H9 (cell line): Measurements from ENCODE around the gene RBM18. TPM values are rescaled to one million over a fixed set of nuclear protein-coding genes. Genes with fewer than 3 reads are reported as not detected.
A peak's percentile ranks its signal among the peaks of the same experiment; 100 is the strongest.

ENCODE experiments used
- DNase-seq: peaks from one replicate; pipeline ENCODE4 v3.0.0-alpha.2; 2017
- H2AFZ ChIP-seq: one replicate; pipeline ENCODE4 v1.6.1; 2013; ENCODE audit warnings: mild to moderate bottlenecking, low read length, control low read depth, moderate library complexity
- H2AK5ac ChIP-seq: 2 replicates; pipeline ENCODE4 v1.6.1; 2013; ENCODE audit warnings: low read length, control low read depth, mixed read lengths; ENCODE audit not compliant: insufficient read length
- H2BK120ac ChIP-seq: one replicate; pipeline ENCODE4 v1.6.1; 2013; ENCODE audit warnings: low read depth, mild to moderate bottlenecking, low read length, control low read depth, inconsistent platforms; ENCODE audit not compliant: poor library complexity, severe bottlenecking
- H2BK12ac ChIP-seq: 2 replicates; pipeline ENCODE4 v1.6.1; 2013; ENCODE audit warnings: low read length, control low read depth, mixed read lengths, low read depth; ENCODE audit not compliant: insufficient read length
- H2BK15ac ChIP-seq: 2 replicates; pipeline ENCODE4 v1.6.1; 2013; ENCODE audit warnings: low read depth, low read length, control low read depth
- H2BK20ac ChIP-seq: one replicate; pipeline ENCODE4 v1.6.1; 2013; ENCODE audit warnings: low read depth, mild to moderate bottlenecking, low read length, control low read depth, inconsistent platforms; ENCODE audit not compliant: poor library complexity, severe bottlenecking
- H2BK5ac ChIP-seq: 2 replicates; pipeline ENCODE4 v1.6.1; 2013; ENCODE audit warnings: low read length, control low read depth, mixed read lengths; ENCODE audit not compliant: insufficient read length
- H3K14ac ChIP-seq: 2 replicates; pipeline ENCODE4 v1.6.1; 2013; ENCODE audit warnings: low read length, control low read depth; ENCODE audit not compliant: insufficient read depth
- H3K18ac ChIP-seq: 2 replicates; pipeline ENCODE4 v1.6.1; 2013; ENCODE audit warnings: low read depth, mild to moderate bottlenecking, mixed read lengths, low read length, control low read depth; ENCODE audit not compliant: insufficient read length
- H3K23ac ChIP-seq: 2 replicates; pipeline ENCODE4 v1.6.1; 2013; ENCODE audit warnings: low read length, control low read depth, mixed read lengths, low read depth; ENCODE audit not compliant: insufficient read length
- H3K23me2 ChIP-seq: 2 replicates; pipeline ENCODE4 v1.6.1; 2013; ENCODE audit warnings: low read depth, mild to moderate bottlenecking, mixed read lengths, low read length, control low read depth; ENCODE audit not compliant: insufficient read length, poor library complexity, severe bottlenecking
- H3K27ac ChIP-seq: 2 replicates; pipeline ENCODE4 v1.5.1; 2013; ENCODE audit warnings: low read length, control low read depth, mixed read lengths, low read depth; ENCODE audit not compliant: insufficient read length
- H3K27me3 ChIP-seq: 2 replicates; pipeline ENCODE4 v1.6.1; 2013; ENCODE audit warnings: low read length, control low read depth, inconsistent platforms; ENCODE audit not compliant: insufficient read depth
- H3K4ac ChIP-seq: 2 replicates; pipeline ENCODE4 v1.6.1; 2013; ENCODE audit warnings: low read depth, mild to moderate bottlenecking, control low read depth, inconsistent platforms, low read length, moderate library complexity
- H3K4me1 ChIP-seq: 2 replicates; pipeline ENCODE4 v1.6.1; 2013; ENCODE audit warnings: low read length, control low read depth, inconsistent platforms; ENCODE audit not compliant: insufficient read depth
- H3K4me2 ChIP-seq: 2 replicates; pipeline ENCODE4 v1.6.1; 2013; ENCODE audit warnings: low read length, control low read depth, mixed read lengths; ENCODE audit not compliant: insufficient read length, insufficient read depth
- H3K56ac ChIP-seq: 2 replicates; pipeline ENCODE4 v1.6.1; 2013; ENCODE audit warnings: low read depth, mild to moderate bottlenecking, mixed read lengths, low read length, control low read depth; ENCODE audit not compliant: insufficient read length
- H3K79me1 ChIP-seq: 2 replicates; pipeline ENCODE4 v1.6.1; 2013; ENCODE audit warnings: low read depth, mild to moderate bottlenecking, moderate library complexity, low read length, control low read depth, inconsistent platforms; ENCODE audit not compliant: insufficient read depth, poor library complexity, severe bottlenecking
- H3K79me2 ChIP-seq: 2 replicates; pipeline ENCODE4 v1.6.1; 2013; ENCODE audit warnings: low read length, control low read depth, inconsistent platforms; ENCODE audit not compliant: insufficient read depth
- H3K9ac ChIP-seq: 2 replicates; pipeline ENCODE4 v1.6.1; 2013; ENCODE audit warnings: low read length, control low read depth, mixed read lengths; ENCODE audit not compliant: insufficient read length; ENCODE audit errors: extremely low read depth
- H3K9me3 ChIP-seq: one replicate; pipeline ENCODE4 v1.6.1; 2013; ENCODE audit warnings: low read depth, low read length, inconsistent platforms; ENCODE audit not compliant: control insufficient read depth
- H3T11ph ChIP-seq: one replicate; pipeline ENCODE4 v1.6.1; 2013; ENCODE audit warnings: mild to moderate bottlenecking, low read length, control low read depth, inconsistent platforms
- H4K20me1 ChIP-seq: one replicate; pipeline ENCODE4 v1.6.1; 2013; ENCODE audit not compliant: control insufficient read depth, insufficient read length, insufficient read depth
- H4K5ac ChIP-seq: 2 replicates; pipeline ENCODE4 v1.6.1; 2013; ENCODE audit warnings: low read depth, mild to moderate bottlenecking, mixed read lengths, low read length, control low read depth; ENCODE audit not compliant: insufficient read length
- H4K8ac ChIP-seq: replicated peaks from 2 replicates; pipeline ENCODE4 v1.6.1; 2013; ENCODE audit warnings: low read length, control low read depth, mixed read lengths, low read depth; ENCODE audit not compliant: insufficient read length
- H4K91ac ChIP-seq: 2 replicates; pipeline ENCODE4 v1.6.1; 2013; ENCODE audit warnings: low read depth, mild to moderate bottlenecking, moderate library complexity, mixed read lengths, low read length, control low read depth; ENCODE audit not compliant: insufficient read length
- H3K27ac Mint-ChIP-seq, 3 experiments: 2 replicates in 2 of 3; 3 replicates in 1 of 3; pipeline ENCODE4 v1.8.0; 2020 to 2021; ENCODE audit warnings: mixed read lengths in 3 of 3, mild to moderate bottlenecking in 1 of 3, moderate library complexity in 1 of 3
- H3K27me3 Mint-ChIP-seq: 2 replicates; pipeline ENCODE4 v1.8.0; 2021; ENCODE audit warnings: low read depth, mild to moderate bottlenecking, moderate library complexity, mixed read lengths
- H3K36me3 Mint-ChIP-seq, 3 experiments: 2 replicates in 2 of 3; 3 replicates in 1 of 3; pipeline ENCODE4 v1.8.0; 2020 to 2021; ENCODE audit warnings: low read depth in 3 of 3, mixed read lengths in 3 of 3; ENCODE audit not compliant: insufficient read depth in 1 of 3
- H3K4me1 Mint-ChIP-seq, 2 experiments: 2 replicates each; pipeline ENCODE4 v1.8.0; 2020; ENCODE audit warnings: mixed read lengths in 2 of 2
- H3K4me3 Mint-ChIP-seq, 2 experiments: 2 replicates in 1 of 2; 3 replicates in 1 of 2; pipeline ENCODE4 v1.8.0; 2020 to 2021; ENCODE audit warnings: mild to moderate bottlenecking in 2 of 2, mixed read lengths in 2 of 2, moderate library complexity in 1 of 2
- H3K9me3 Mint-ChIP-seq, 2 experiments: 2 replicates in 1 of 2; 3 replicates in 1 of 2; pipeline ENCODE4 v1.8.0; 2020; ENCODE audit warnings: mild to moderate bottlenecking in 2 of 2, mixed read lengths in 2 of 2, moderate library complexity in 1 of 2
- WGBS: extraction: QIAGEN DNeasy Blood & Tissue Kit; methylation state at CpG from one replicate; pipeline ENCODE4 v1.1.7; 2013; ENCODE audit warnings: missing lambda C conversion rate, low lambda C conversion rate, mixed read lengths; ENCODE audit not compliant: insufficient read length; ENCODE audit errors: extremely low coverage; 5-methylcytosine and 5-hydroxymethylcytosine counted together
- total RNA-seq: library from RNA; stranded (reverse); gene quantifications from 2 replicates; pipeline ENCODE4 v1.2.1, GENCODE V29; 2021
- TF ChIP-seq, protein P1 (sequence below): fragments of 200-600 bp; sonication (generic); conservative IDR thresholded peaks from 3 replicates; pipeline ENCODE4 v1.8.0; 2021; ENCODE audit warnings: antibody characterized with exemption, mild to moderate bottlenecking

The RBM18 gene
- total RNA-seq, 1 experiment from 2014 or later = 18.9 TPM

DNA sequence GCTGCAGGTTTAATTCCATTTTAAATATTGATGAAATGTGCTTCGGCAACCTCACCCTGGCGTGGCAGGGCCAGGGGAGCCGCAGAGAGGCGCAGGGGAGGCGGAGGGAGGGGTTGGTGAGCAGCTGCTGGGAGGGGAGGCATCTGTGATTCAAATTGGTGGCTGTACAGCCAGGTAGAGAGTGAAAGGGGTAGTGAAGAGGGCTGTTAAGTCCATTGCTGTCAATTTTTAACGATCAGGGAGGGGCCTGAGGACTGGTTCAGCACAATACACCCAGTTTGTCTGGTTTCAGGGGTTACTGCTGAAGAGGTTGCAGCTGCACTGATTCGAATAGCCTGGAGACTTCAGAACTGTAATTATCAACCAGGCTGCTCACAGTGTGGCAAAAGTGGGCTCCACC is 67.2 kb downstream of the RBM18 start:
- H3K4me2 ChIP-seq = no peak overlapping the region
- no peak overlapping the region for H2BK20ac ChIP-seq
- no peak overlapping the region for H3K56ac ChIP-seq
- TF ChIP-seq, protein P1, sequence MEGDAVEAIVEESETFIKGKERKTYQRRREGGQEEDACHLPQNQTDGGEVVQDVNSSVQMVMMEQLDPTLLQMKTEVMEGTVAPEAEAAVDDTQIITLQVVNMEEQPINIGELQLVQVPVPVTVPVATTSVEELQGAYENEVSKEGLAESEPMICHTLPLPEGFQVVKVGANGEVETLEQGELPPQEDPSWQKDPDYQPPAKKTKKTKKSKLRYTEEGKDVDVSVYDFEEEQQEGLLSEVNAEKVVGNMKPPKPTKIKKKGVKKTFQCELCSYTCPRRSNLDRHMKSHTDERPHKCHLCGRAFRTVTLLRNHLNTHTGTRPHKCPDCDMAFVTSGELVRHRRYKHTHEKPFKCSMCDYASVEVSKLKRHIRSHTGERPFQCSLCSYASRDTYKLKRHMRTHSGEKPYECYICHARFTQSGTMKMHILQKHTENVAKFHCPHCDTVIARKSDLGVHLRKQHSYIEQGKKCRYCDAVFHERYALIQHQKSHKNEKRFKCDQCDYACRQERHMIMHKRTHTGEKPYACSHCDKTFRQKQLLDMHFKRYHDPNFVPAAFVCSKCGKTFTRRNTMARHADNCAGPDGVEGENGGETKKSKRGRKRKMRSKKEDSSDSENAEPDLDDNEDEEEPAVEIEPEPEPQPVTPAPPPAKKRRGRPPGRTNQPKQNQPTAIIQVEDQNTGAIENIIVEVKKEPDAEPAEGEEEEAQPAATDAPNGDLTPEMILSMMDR = no peak
- no peak overlapping the region for H2AFZ ChIP-seq
- H3K4me1 ChIP-seq = no peaks in the 10 kb centered on the region
- no peaks in the 10 kb centered on the region for H3K79me1 ChIP-seq
- H4K20me1 ChIP-seq = no peaks in the 10 kb centered on the region
- no peak overlapping the region for H2BK15ac ChIP-seq
- no peak overlapping the region for H2AK5ac ChIP-seq
- H3K27me3 ChIP-seq = no peaks in the 10 kb centered on the region
- no peak overlapping the region for H4K8ac ChIP-seq
- no peaks in the 10 kb centered on the region for H3K23me2 ChIP-seq
- no peak overlapping the region for H3K9ac ChIP-seq
- no CpG with 5 or more reads among the region's 7 CpGs for WGBS
- no peak overlapping the region for H3T11ph ChIP-seq
- H2BK12ac ChIP-seq = no peak overlapping the region
- H3K18ac ChIP-seq = no peak overlapping the region
- no peaks in the 10 kb centered on the region for H3K79me2 ChIP-seq
- no peak overlapping the region for H2BK120ac ChIP-seq
- H3K27me3 Mint-ChIP-seq = no peaks in the 10 kb centered on the region
- H4K5ac ChIP-seq = no peak overlapping the region
- H3K4ac ChIP-seq = no peak overlapping the region
- H3K4me3 Mint-ChIP-seq = no peak overlapping the region
- peaks cover 7 to 17% of the 10 kb centered on the region in 2 experiments for H3K4me1 Mint-ChIP-seq
- H3K27ac ChIP-seq = no peak overlapping the region
- H2BK5ac ChIP-seq = no peak overlapping the region
- peak overlapping the region in 1 of 3 experiments; percentile 54; a peak in 1 of 7 replicates for H3K27ac Mint-ChIP-seq
- H4K91ac ChIP-seq = no peak overlapping the region
- no peak overlapping the region for H3K14ac ChIP-seq
- no peaks in the 10 kb centered on the region for H3K9me3 ChIP-seq
- H3K9me3 Mint-ChIP-seq = no peaks in the 10 kb centered on the region
- no peak overlapping the region for H3K23ac ChIP-seq
- no peak for DNase-seq
- H3K36me3 Mint-ChIP-seq = no peaks in the 10 kb centered on the region; a peak in 1 of 7 replicates
